Measurements from ENCODE around the gene FUZ. TPM values are rescaled to one million over a fixed set of nuclear protein-coding genes. Genes with fewer than 3 reads are reported as not detected.

The FUZ gene
- total RNA-seq, 4 donors from 2014 or later = 19.0 to 31.7 (median 26.8) TPM

DNA sequence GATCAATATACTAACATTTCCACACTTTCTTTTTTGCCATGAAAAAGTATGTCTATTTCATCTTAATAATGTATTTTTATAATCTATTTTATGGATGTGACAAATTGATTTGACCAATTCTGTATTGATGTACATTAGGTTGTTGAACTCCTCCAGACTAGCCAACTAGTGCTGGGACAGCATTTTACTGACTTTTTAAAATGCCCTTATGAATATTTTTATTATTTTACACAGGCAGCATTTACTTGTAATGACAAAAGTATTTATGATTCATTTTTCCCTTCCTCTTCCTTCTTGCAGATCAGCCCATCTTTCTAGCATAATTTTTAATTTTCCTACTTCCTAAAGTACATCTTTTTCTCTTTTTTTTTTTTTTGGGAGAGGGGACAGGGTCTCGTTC lies 918 bp upstream of the FUZ start:
- Histone ChIP-seq H3K4me1 (peaks cover 0 to 46% (median 14%) of the 10 kb centered on the region in 4 donors), H3K36me3 (no peaks in the 10 kb centered on the region), H3K4me3 (peak overlapping the region in 2 of 4 donors; percentile 76 to 85), H3K27ac (peak overlapping the region; percentile 81 to 98 (median 94)), H3K27me3 (no peaks in the 10 kb centered on the region), H3K9me3 (no peaks in the 10 kb centered on the region)
- DNase-seq (ENCODE audit: low spot score in 2 of 2) = no peak
- TF ChIP-seq, protein P1, sequence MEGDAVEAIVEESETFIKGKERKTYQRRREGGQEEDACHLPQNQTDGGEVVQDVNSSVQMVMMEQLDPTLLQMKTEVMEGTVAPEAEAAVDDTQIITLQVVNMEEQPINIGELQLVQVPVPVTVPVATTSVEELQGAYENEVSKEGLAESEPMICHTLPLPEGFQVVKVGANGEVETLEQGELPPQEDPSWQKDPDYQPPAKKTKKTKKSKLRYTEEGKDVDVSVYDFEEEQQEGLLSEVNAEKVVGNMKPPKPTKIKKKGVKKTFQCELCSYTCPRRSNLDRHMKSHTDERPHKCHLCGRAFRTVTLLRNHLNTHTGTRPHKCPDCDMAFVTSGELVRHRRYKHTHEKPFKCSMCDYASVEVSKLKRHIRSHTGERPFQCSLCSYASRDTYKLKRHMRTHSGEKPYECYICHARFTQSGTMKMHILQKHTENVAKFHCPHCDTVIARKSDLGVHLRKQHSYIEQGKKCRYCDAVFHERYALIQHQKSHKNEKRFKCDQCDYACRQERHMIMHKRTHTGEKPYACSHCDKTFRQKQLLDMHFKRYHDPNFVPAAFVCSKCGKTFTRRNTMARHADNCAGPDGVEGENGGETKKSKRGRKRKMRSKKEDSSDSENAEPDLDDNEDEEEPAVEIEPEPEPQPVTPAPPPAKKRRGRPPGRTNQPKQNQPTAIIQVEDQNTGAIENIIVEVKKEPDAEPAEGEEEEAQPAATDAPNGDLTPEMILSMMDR (IDR thresholded peaks at IDR 0.05) = no peak
- TF ChIP-seq POLR2A (IDR thresholded peaks at IDR 0.05) = no peak
- no peak for TF ChIP-seq EP300 (IDR thresholded peaks at IDR 0.05)
- 63 to 72% methylated on average over 1 of the region's 1 CpG for WGBS, 2 donors

DNA sequence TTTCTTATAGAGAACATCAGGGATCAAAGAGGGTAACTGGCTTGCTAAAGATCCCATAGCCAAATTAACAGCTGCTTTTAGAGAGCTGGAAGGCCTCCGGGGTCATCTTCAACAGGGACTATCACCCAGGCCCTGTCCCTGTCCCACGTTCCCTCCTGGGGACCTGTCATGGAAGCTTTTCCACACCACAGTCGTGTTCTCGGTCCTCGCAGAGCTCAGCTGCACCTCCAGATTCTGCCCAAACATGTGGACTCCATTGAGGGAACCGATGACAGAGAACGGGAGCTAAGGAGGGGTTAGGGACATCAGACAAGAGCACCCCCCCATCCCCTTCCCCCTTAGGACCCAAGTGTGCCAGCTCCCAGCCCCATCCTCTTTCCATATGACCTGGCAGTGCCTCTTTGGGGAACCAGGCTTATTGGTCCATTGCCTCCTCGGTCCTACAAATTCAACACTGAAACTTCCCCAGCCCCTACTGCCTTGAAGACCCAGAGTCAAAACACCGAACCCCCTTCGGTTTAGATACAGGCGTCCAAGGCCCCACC lies 568 bp downstream of the FUZ start:
- Histone ChIP-seq H3K9me3 (no peaks in the 10 kb centered on the region), H3K4me1 (peaks cover 0 to 51% (median 12%) of the 10 kb centered on the region in 4 donors), H3K27me3 (no peaks in the 10 kb centered on the region), H3K4me3 (peak overlapping the region; percentile 57 to 85 (median 76)), H3K27ac (peak overlapping the region; percentile 81 to 98 (median 94)), H3K36me3 (peaks cover 0 to 6% (median 0%) of the 10 kb centered on the region in 3 donors)
- 40% methylated on average over 11 of the region's 11 CpGs for WGBS, 2 donors
- TF ChIP-seq, protein P1 (IDR thresholded peaks at IDR 0.05) = no peak
- TF ChIP-seq EP300 (IDR thresholded peaks at IDR 0.05) (no peak), POLR2A (IDR thresholded peaks at IDR 0.05) (no peak)
- no peak for DNase-seq (ENCODE audit: low spot score in 2 of 2)

DNA sequence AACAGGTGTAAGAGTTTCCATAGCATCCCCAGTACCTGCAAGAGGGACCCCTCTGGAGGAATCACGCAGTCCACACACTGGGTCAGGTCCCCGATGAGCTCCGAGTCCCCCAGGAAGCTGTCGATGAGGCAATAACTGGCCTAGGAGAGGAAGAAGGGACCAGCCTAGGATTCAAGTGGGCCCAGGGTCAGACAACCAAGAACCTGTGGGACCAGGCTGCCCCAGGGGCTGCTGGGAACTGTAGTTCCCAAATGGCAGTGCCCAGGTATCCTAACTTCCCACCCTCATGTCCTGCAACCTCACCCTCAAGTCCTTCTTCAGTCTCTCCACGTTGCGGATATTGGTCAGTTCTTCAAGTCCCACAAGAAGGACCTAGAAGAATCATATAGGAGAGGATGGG lies 1.8 kb downstream of the FUZ start:
- peaks cover 0 to 44% (median 10%) of the 10 kb centered on the region in 4 donors for H3K4me1 ChIP-seq
- H3K27me3 ChIP-seq = no peaks in the 10 kb centered on the region
- no peak overlapping the region for H3K4me3 ChIP-seq
- H3K27ac ChIP-seq = peak overlapping the region in 1 of 4 donors; percentile 8
- TF ChIP-seq POLR2A (IDR thresholded peaks at IDR 0.05) = no peak
- TF ChIP-seq, protein P1 (IDR thresholded peaks at IDR 0.05) = no peak
- no peak for TF ChIP-seq EP300 (IDR thresholded peaks at IDR 0.05)
- no peaks in the 10 kb centered on the region for H3K9me3 ChIP-seq
- 86 to 91% methylated on average over 6 of the region's 6 CpGs for WGBS, 2 donors
- H3K36me3 ChIP-seq = peaks cover 0 to 18% (median 0%) of the 10 kb centered on the region in 3 donors
- no peak for DNase-seq (ENCODE audit: low spot score in 2 of 2)

DNA sequence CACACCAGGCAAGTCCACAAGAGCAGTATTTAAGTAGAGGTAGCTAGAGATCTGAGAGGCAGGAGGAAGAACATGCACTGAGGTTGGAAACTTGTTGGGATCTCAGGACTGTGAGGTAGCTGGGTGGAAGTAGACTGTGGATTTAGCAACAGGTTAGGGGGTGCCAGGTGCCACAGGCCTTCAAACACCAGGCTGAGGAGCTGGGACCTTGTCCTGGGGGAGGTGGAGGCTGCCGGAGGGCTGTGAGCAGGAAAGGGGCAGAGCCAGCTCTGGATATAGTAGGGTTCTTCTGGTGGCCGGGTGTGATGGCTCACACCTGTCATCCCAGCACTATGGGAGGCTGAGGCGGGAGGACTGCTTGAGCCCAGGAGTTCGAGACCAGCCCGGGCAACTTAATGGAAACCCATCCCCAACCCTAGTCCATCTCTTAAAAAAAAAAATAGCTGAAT lies 3.1 kb downstream of the FUZ start:
- H3K27ac ChIP-seq = peak overlapping the region; percentile 83 to 94 (median 88)
- 84 to 89% methylated on average over 5 of the region's 5 CpGs for WGBS, 2 donors
- TF ChIP-seq EP300 (IDR thresholded peaks at IDR 0.05) (no peak), POLR2A (IDR thresholded peaks at IDR 0.05) (no peak)
- TF ChIP-seq, protein P1 (IDR thresholded peaks at IDR 0.05) = no peak
- H3K4me3 ChIP-seq = peak overlapping the region in 3 of 4 donors; percentile 69 to 75 (median 73)
- no peaks in the 10 kb centered on the region for H3K27me3 ChIP-seq
- peaks cover 0 to 32% (median 3%) of the 10 kb centered on the region in 3 donors for H3K36me3 ChIP-seq
- H3K4me1 ChIP-seq = peaks cover 0 to 42% (median 10%) of the 10 kb centered on the region in 4 donors
- no peaks in the 10 kb centered on the region for H3K9me3 ChIP-seq
- no peak for DNase-seq (ENCODE audit: low spot score in 2 of 2)

DNA sequence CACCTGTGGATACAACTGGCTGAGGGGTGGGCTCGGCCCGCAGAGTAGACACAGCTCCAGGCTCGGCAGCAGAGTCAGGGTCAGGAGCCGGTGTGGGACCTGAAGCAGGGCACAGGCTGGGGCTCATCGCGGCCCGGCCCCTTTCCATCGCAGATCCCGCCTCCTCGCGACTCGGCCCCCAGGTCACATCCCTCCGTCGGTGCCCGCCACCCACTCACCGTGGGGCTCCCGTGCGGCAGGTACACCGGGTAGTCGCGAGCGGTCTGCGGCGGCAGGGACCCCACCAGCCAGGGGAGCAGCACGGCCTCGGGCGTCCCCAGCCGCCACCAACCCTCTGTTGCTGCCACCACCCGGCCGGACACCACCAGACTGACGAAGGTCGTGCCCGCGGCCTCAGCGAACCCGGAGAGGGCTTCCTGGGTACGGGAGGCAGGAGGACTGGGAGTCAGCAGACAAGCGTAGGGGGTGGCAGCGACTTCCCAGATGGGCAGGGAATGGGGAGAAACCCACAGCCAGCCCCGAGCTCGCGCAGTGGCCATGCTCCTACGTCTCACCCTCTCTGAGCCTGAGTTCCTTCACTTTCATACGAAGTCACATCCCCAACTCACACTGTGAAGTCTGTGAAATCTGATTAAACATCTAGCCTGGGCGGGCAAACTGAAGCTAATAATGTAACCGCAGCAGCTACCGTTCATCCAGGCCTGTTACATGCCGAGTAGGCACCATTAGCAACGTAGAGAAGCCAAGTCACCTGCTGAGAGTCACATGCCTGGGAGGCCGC lies 3.7 kb downstream of the FUZ start:
- Histone ChIP-seq H3K27me3 (no peaks in the 10 kb centered on the region), H3K9me3 (no peaks in the 10 kb centered on the region), H3K4me1 (peaks cover 0 to 42% (median 10%) of the 10 kb centered on the region in 4 donors), H3K36me3 (peaks cover 0 to 38% (median 3%) of the 10 kb centered on the region in 3 donors), H3K4me3 (peak overlapping the region; percentile 65 to 75 (median 71)), H3K27ac (peak overlapping the region; percentile 83 to 94 (median 88))
- peak in 1 of 2 donors; percentile 47 for DNase-seq (ENCODE audit: low spot score in 2 of 2)
- TF ChIP-seq EP300 (IDR thresholded peaks at IDR 0.05) (no peak), POLR2A (IDR thresholded peaks at IDR 0.05) (no peak)
- TF ChIP-seq, protein P1 (IDR thresholded peaks at IDR 0.05) = peak in 3 of 5 experiments; percentile 14 to 33 (median 19)
- 5 to 12% methylated on average over 24 to 48 of the region's 50 CpGs for WGBS, 2 donors
